ENCODE data around the gene LNPK. TPM values are rescaled to one million over a fixed set of nuclear protein-coding genes. Genes with fewer than 3 reads are reported as not detected.
"Not testable (repeated sequence)": the region's sequence is repeated elsewhere in the genome, so short reads cannot be mapped to it uniquely, and the experiment has no call there.

The LNPK gene
- total RNA-seq, 2 experiments from 2014 or later: 27.3 to 36.0 TPM

GRCh38 chr2:175895957-175896356, 106.1 kb downstream of the LNPK start:
- POLR2A ChIA-PET, DNase-seq, ATAC-seq: not testable (repeated sequence)

GRCh38 chr2:175892046-175892445, 110.0 kb downstream of the LNPK start:
- CTCF ChIA-PET: no interaction called here
- no peak for ATAC-seq
- POLR2A ChIA-PET: no interaction called here

More at GRCh38 chr2:175895957-175896356, 106.1 kb downstream of the LNPK start:
- H3K27ac Mint-ChIP-seq; intact Hi-C loops (cut with DNase I, micrococcal nuclease); H3K9me3 Mint-ChIP-seq (ENCODE audit: low read depth); CTCF ChIA-PET; H3K4me1 Mint-ChIP-seq; H3K4me3 Mint-ChIP-seq; H3K36me3 Mint-ChIP-seq (ENCODE audit: low read depth): not testable (repeated sequence)
- H3K27me3 Mint-ChIP-seq: peaks cover 14% of the 10 kb centered on the region

GRCh38 chr2:175890636-175891242, 111.3 kb downstream of the LNPK start:
- no peaks in the 10 kb centered on the region for H3K4me1 Mint-ChIP-seq
- DNase-seq: no peak
- ATAC-seq: no peak
- no peaks in the 10 kb centered on the region for H3K9me3 Mint-ChIP-seq (ENCODE audit: low read depth)
- no peaks in the 10 kb centered on the region for H3K36me3 Mint-ChIP-seq (ENCODE audit: low read depth)
- ChIA-PET CTCF (no interaction called here), POLR2A (no interaction called here)
- intact Hi-C loops (cut with DNase I, micrococcal nuclease): no loop called here
- peaks cover 20% of the 10 kb centered on the region for H3K27me3 Mint-ChIP-seq
- H3K27ac Mint-ChIP-seq: no peak overlapping the region
- no peak overlapping the region for H3K4me3 Mint-ChIP-seq

More at GRCh38 chr2:175892046-175892445, 110.0 kb downstream of the LNPK start:
- DNase-seq: no peak
- H3K27me3 Mint-ChIP-seq: peaks cover 19% of the 10 kb centered on the region
- no peaks in the 10 kb centered on the region for H3K9me3 Mint-ChIP-seq (ENCODE audit: low read depth)
- no peaks in the 10 kb centered on the region for H3K4me1 Mint-ChIP-seq
- H3K27ac Mint-ChIP-seq: no peak overlapping the region
- intact Hi-C loops (cut with DNase I, micrococcal nuclease): no loop called here
- H3K4me3 Mint-ChIP-seq: no peak overlapping the region
- H3K36me3 Mint-ChIP-seq (ENCODE audit: low read depth): no peaks in the 10 kb centered on the region

- Mint-ChIP-seq H3K27ac (no peak overlapping the region), H3K27me3 (peaks cover 19% of the 10 kb centered on the region)
- intact Hi-C loops (cut with DNase I, micrococcal nuclease): no loop called here
Observed at GRCh38 chr2:175889701-175890302, 112.3 kb downstream of the LNPK start.

GRCh38 chr2:175887776-175888175, 114.3 kb downstream of the LNPK start:
- no peak for ATAC-seq
- no peaks in the 10 kb centered on the region for H3K36me3 Mint-ChIP-seq (ENCODE audit: low read depth)
- DNase-seq: no peak
- no peaks in the 10 kb centered on the region for H3K4me1 Mint-ChIP-seq
- no peak overlapping the region for H3K27ac Mint-ChIP-seq
- H3K9me3 Mint-ChIP-seq (ENCODE audit: low read depth): no peaks in the 10 kb centered on the region
- intact Hi-C loops (cut with DNase I, micrococcal nuclease): no loop called here
- peaks cover 13% of the 10 kb centered on the region for H3K27me3 Mint-ChIP-seq
- no peak overlapping the region for H3K4me3 Mint-ChIP-seq
- POLR2A ChIA-PET: no interaction called here
- CTCF ChIA-PET: no interaction called here

More at GRCh38 chr2:175889701-175890302, 112.3 kb downstream of the LNPK start:
- no peak for ATAC-seq
- H3K4me3 Mint-ChIP-seq: no peak overlapping the region
- ChIA-PET POLR2A (no interaction called here), CTCF (interaction anchor here (0.7 to 1.3 kb wide), 2 partner anchors 155 to 208 kb away, joined by 3 read pairs; no protein-coding TSS in a partner anchor)
- H3K4me1 Mint-ChIP-seq: no peaks in the 10 kb centered on the region
- H3K36me3 Mint-ChIP-seq (ENCODE audit: low read depth): no peaks in the 10 kb centered on the region
- no peaks in the 10 kb centered on the region for H3K9me3 Mint-ChIP-seq (ENCODE audit: low read depth)
- DNase-seq: no peak

GRCh38 chr2:175884697-175885393, 117.2 kb downstream of the LNPK start:
- Mint-ChIP-seq H3K4me3 (no peak overlapping the region), H3K36me3 (ENCODE audit: low read depth) (no peaks in the 10 kb centered on the region), H3K4me1 (no peaks in the 10 kb centered on the region), H3K27me3 (peaks cover 6% of the 10 kb centered on the region), H3K9me3 (ENCODE audit: low read depth) (no peaks in the 10 kb centered on the region), H3K27ac (no peak overlapping the region)
- intact Hi-C loops (cut with DNase I, micrococcal nuclease): no loop called here
- no peak for ATAC-seq
- ChIA-PET POLR2A (no interaction called here), CTCF (no interaction called here)
- DNase-seq: no peak

GRCh38 chr2:175883586-175884194, 118.4 kb downstream of the LNPK start:
- no peak for ATAC-seq
- H3K27ac Mint-ChIP-seq: no peak overlapping the region
- no peak for DNase-seq
- H3K27me3 Mint-ChIP-seq: peaks cover 2% of the 10 kb centered on the region
- H3K4me3 Mint-ChIP-seq: no peak overlapping the region
- ChIA-PET POLR2A (no interaction called here), CTCF (no interaction called here)
- no peaks in the 10 kb centered on the region for H3K9me3 Mint-ChIP-seq (ENCODE audit: low read depth)
- H3K36me3 Mint-ChIP-seq (ENCODE audit: low read depth): no peaks in the 10 kb centered on the region
- intact Hi-C loops (cut with DNase I, micrococcal nuclease): no loop called here
- H3K4me1 Mint-ChIP-seq: no peaks in the 10 kb centered on the region

- H3K27ac Mint-ChIP-seq: no peak overlapping the region
- intact Hi-C loops (cut with DNase I, micrococcal nuclease): no loop called here
- ATAC-seq (no peak), DNase-seq (no peak)
- CTCF ChIA-PET: no interaction called here
- POLR2A ChIA-PET: no interaction called here
- H3K36me3 Mint-ChIP-seq (ENCODE audit: low read depth): no peaks in the 10 kb centered on the region
- H3K4me1 Mint-ChIP-seq: no peaks in the 10 kb centered on the region
- H3K9me3 Mint-ChIP-seq (ENCODE audit: low read depth): no peaks in the 10 kb centered on the region
- no peak overlapping the region for H3K4me3 Mint-ChIP-seq
- no peaks in the 10 kb centered on the region for H3K27me3 Mint-ChIP-seq
Observed at GRCh38 chr2:175879679-175880078, 122.4 kb downstream of the LNPK start.

- H3K27me3 Mint-ChIP-seq: peaks cover 3% of the 10 kb centered on the region
- intact Hi-C loops (cut with DNase I, micrococcal nuclease): no loop called here
- no peak overlapping the region for H3K27ac Mint-ChIP-seq
- ATAC-seq (no peak), DNase-seq (no peak)
- no peaks in the 10 kb centered on the region for H3K9me3 Mint-ChIP-seq (ENCODE audit: low read depth)
- no peak overlapping the region for H3K4me3 Mint-ChIP-seq
- POLR2A ChIA-PET: no interaction called here
- H3K4me1 Mint-ChIP-seq: no peaks in the 10 kb centered on the region
- H3K36me3 Mint-ChIP-seq (ENCODE audit: low read depth): no peaks in the 10 kb centered on the region
- CTCF ChIA-PET: interaction anchor here (0.6 kb wide), 1 partner anchor 219 kb away, joined by 4 read pairs; no protein-coding TSS in a partner anchor
Observed at GRCh38 chr2:175877845-175878544, 124.1 kb downstream of the LNPK start.

- ATAC-seq: no peak
- no peaks in the 10 kb centered on the region for H3K4me1 Mint-ChIP-seq
- H3K9me3 Mint-ChIP-seq (ENCODE audit: low read depth): no peaks in the 10 kb centered on the region
- H3K27me3 Mint-ChIP-seq: peaks cover 9% of the 10 kb centered on the region
- ChIA-PET CTCF (interaction anchor here (0.6 kb wide), 1 partner anchor 97 kb away, joined by 3 read pairs; no protein-coding TSS in a partner anchor), POLR2A (no interaction called here)
- no peak for DNase-seq
- H3K36me3 Mint-ChIP-seq (ENCODE audit: low read depth): no peaks in the 10 kb centered on the region
- no peak overlapping the region for H3K27ac Mint-ChIP-seq
- no peak overlapping the region for H3K4me3 Mint-ChIP-seq
- intact Hi-C loops (cut with DNase I, micrococcal nuclease): no loop called here
Observed at GRCh38 chr2:175874291-175874690, 127.8 kb downstream of the LNPK start.
